ENCODE measurements around the gene ATXN1. TPM values are rescaled to one million over a fixed set of nuclear protein-coding genes. Genes with fewer than 3 reads are reported as not detected.

ATXN1 gene
- total RNA-seq, 1 experiment from 2014 or later, result 8.1 TPM

GRCh38 chr6:16770701-16771569 lies 9.7 kb upstream of the ATXN1 start (continued):
- TF ChIP-seq CREM (CRISPR knock-in tag; IDR thresholded peaks at IDR 0.05) (no peak), RORB (CRISPR knock-in tag; IDR thresholded peaks at IDR 0.05) (no peak), EMX1 (CRISPR knock-in tag; IDR thresholded peaks at IDR 0.05) (no peak), CBFB (CRISPR knock-in tag; IDR thresholded peaks at IDR 0.05; ENCODE audit: low read depth) (no peak), SP1 (CRISPR knock-in tag; conservative IDR thresholded peaks at IDR 0.05) (no peak), TEAD4 (CRISPR knock-in tag; IDR thresholded peaks at IDR 0.05) (no peak), TP53 (CRISPR knock-in tag; IDR thresholded peaks at IDR 0.05) (no peak), MAX (CRISPR knock-in tag; IDR thresholded peaks at IDR 0.05) (0 out of 2 replicates have a peak, but pooled peaks have one; percentile 34)
- TF ChIP-seq, protein P1, sequence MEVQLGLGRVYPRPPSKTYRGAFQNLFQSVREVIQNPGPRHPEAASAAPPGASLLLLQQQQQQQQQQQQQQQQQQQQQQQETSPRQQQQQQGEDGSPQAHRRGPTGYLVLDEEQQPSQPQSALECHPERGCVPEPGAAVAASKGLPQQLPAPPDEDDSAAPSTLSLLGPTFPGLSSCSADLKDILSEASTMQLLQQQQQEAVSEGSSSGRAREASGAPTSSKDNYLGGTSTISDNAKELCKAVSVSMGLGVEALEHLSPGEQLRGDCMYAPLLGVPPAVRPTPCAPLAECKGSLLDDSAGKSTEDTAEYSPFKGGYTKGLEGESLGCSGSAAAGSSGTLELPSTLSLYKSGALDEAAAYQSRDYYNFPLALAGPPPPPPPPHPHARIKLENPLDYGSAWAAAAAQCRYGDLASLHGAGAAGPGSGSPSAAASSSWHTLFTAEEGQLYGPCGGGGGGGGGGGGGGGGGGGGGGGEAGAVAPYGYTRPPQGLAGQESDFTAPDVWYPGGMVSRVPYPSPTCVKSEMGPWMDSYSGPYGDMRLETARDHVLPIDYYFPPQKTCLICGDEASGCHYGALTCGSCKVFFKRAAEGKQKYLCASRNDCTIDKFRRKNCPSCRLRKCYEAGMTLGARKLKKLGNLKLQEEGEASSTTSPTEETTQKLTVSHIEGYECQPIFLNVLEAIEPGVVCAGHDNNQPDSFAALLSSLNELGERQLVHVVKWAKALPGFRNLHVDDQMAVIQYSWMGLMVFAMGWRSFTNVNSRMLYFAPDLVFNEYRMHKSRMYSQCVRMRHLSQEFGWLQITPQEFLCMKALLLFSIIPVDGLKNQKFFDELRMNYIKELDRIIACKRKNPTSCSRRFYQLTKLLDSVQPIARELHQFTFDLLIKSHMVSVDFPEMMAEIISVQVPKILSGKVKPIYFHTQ (CRISPR knock-in tag; IDR thresholded peaks at IDR 0.05), result no peak

DNA sequence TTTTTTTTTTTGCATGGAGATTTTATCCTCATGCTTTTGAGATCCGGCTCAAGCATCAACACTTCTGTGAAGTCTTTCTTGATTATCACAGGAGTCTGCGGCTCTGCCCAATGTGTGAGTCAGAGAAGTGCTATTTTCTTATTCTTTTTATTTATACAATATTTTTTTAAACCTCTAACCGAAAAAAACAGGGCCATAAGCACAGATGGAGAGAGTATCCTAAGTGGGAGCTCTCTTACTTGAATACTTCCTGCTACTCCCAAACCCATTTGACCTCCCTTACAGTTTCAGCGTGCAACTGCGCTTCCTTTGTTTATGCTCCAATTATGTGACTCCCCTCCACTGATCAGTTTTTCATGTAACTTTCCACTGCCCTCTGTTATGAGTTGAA lies 8.7 kb upstream of the ATXN1 start:
- Mint-ChIP-seq H3K27me3 (ENCODE audit: low read depth) (peaks cover 3% of the 10 kb centered on the region), H3K4me3 (no peak overlapping the region), H3K27ac (no peak overlapping the region), H3K36me3 (no peaks in the 10 kb centered on the region), H3K9me3 (no peaks in the 10 kb centered on the region), H3K4me1 (peaks cover 23% of the 10 kb centered on the region)
- TF ChIP-seq, protein P2, sequence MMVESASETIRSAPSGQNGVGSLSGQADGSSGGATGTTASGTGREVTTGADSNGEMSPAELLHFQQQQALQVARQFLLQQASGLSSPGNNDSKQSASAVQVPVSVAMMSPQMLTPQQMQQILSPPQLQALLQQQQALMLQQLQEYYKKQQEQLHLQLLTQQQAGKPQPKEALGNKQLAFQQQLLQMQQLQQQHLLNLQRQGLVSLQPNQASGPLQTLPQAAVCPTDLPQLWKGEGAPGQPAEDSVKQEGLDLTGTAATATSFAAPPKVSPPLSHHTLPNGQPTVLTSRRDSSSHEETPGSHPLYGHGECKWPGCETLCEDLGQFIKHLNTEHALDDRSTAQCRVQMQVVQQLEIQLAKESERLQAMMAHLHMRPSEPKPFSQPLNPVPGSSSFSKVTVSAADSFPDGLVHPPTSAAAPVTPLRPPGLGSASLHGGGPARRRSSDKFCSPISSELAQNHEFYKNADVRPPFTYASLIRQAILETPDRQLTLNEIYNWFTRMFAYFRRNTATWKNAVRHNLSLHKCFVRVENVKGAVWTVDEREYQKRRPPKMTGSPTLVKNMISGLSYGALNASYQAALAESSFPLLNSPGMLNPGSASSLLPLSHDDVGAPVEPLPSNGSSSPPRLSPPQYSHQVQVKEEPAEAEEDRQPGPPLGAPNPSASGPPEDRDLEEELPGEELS (CRISPR knock-in tag; IDR thresholded peaks at IDR 0.05), result no peak
- no peak for TF ChIP-seq ZNF121 (CRISPR knock-in tag; IDR thresholded peaks at IDR 0.05)
- no peak for TF ChIP-seq TP53 (CRISPR knock-in tag; IDR thresholded peaks at IDR 0.05)
- no peak for TF ChIP-seq ATF1 (CRISPR knock-in tag; IDR thresholded peaks at IDR 0.05)
- no peak for TF ChIP-seq GTF2I (CRISPR knock-in tag; conservative IDR thresholded peaks at IDR 0.05)
- TF ChIP-seq, protein P3, sequence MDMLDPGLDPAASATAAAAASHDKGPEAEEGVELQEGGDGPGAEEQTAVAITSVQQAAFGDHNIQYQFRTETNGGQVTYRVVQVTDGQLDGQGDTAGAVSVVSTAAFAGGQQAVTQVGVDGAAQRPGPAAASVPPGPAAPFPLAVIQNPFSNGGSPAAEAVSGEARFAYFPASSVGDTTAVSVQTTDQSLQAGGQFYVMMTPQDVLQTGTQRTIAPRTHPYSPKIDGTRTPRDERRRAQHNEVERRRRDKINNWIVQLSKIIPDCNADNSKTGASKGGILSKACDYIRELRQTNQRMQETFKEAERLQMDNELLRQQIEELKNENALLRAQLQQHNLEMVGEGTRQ (CRISPR knock-in tag; IDR thresholded peaks at IDR 0.05), result no peak
- no peak for TF ChIP-seq RORB (CRISPR knock-in tag; IDR thresholded peaks at IDR 0.05)
- no peak for TF ChIP-seq SP1 (CRISPR knock-in tag; conservative IDR thresholded peaks at IDR 0.05)
- no peak for TF ChIP-seq FOXK1 (CRISPR knock-in tag; IDR thresholded peaks at IDR 0.05)
- no peak for TF ChIP-seq PRRX2 (CRISPR knock-in tag; IDR thresholded peaks at IDR 0.05)
- TF ChIP-seq SOX15 (CRISPR knock-in tag; IDR thresholded peaks at IDR 0.05), result no peak
- TF ChIP-seq, protein P4, sequence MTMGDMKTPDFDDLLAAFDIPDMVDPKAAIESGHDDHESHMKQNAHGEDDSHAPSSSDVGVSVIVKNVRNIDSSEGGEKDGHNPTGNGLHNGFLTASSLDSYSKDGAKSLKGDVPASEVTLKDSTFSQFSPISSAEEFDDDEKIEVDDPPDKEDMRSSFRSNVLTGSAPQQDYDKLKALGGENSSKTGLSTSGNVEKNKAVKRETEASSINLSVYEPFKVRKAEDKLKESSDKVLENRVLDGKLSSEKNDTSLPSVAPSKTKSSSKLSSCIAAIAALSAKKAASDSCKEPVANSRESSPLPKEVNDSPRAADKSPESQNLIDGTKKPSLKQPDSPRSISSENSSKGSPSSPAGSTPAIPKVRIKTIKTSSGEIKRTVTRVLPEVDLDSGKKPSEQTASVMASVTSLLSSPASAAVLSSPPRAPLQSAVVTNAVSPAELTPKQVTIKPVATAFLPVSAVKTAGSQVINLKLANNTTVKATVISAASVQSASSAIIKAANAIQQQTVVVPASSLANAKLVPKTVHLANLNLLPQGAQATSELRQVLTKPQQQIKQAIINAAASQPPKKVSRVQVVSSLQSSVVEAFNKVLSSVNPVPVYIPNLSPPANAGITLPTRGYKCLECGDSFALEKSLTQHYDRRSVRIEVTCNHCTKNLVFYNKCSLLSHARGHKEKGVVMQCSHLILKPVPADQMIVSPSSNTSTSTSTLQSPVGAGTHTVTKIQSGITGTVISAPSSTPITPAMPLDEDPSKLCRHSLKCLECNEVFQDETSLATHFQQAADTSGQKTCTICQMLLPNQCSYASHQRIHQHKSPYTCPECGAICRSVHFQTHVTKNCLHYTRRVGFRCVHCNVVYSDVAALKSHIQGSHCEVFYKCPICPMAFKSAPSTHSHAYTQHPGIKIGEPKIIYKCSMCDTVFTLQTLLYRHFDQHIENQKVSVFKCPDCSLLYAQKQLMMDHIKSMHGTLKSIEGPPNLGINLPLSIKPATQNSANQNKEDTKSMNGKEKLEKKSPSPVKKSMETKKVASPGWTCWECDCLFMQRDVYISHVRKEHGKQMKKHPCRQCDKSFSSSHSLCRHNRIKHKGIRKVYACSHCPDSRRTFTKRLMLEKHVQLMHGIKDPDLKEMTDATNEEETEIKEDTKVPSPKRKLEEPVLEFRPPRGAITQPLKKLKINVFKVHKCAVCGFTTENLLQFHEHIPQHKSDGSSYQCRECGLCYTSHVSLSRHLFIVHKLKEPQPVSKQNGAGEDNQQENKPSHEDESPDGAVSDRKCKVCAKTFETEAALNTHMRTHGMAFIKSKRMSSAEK (CRISPR knock-in tag; IDR thresholded peaks at IDR 0.05; ENCODE audit: borderline replicate concordance), result no peak
- TF ChIP-seq FOXP1 (CRISPR knock-in tag; IDR thresholded peaks at IDR 0.05; ENCODE audit: borderline replicate concordance), result no peak
- no peak for TF ChIP-seq NR3C1 (CRISPR knock-in tag; conservative IDR thresholded peaks at IDR 0.05; ENCODE audit: low read depth)
- no peak for TF ChIP-seq MAX (CRISPR knock-in tag; IDR thresholded peaks at IDR 0.05)
- no peak for TF ChIP-seq ESRRA (CRISPR knock-in tag; IDR thresholded peaks at IDR 0.05; ENCODE audit: borderline replicate concordance)
- ATAC-seq, result no peak
- ChIA-PET POLR2A (no interaction called here), CTCF (interaction anchor here (1.5 to 3.2 kb wide), 6 partner anchors 12 to 484 kb away, joined by 6 to 14 read pairs (median 8); no protein-coding TSS in a partner anchor)
- DNase-seq (ENCODE audit: low spot score), result no peak

All from WTC11 (cell line).